Sigmoid colon (tissue), 7 donors: Measurements from ENCODE around the gene TEKT5. TPM values are rescaled to one million over a fixed set of nuclear protein-coding genes. Genes with fewer than 3 reads are reported as not detected.
"Not testable (repeated sequence)": the region's sequence is repeated elsewhere in the genome, so short reads cannot be mapped to it uniquely, and the experiment has no call there.

Experiments
- DNase-seq: peaks from one replicate; pipeline ENCODE4 v3.0.0-alpha.2; 2019
- H3K27ac ChIP-seq, 4 donors: fragments of 200-600 bp; sonication (generic); one replicate each; pipeline ENCODE4 v1.5.1; 2016 to 2019; ENCODE audit warnings: mild to moderate bottlenecking in 1 of 4
- H3K27me3 ChIP-seq, 3 donors: fragments of 200-600 bp; sonication (generic); one replicate each; pipeline ENCODE4 v1.5.1; 2019; ENCODE audit warnings: mild to moderate bottlenecking in 1 of 3
- H3K36me3 ChIP-seq, 4 donors: fragments of 200-600 bp; sonication (generic); one replicate each; pipeline ENCODE4 v1.5.1; 2016 to 2019
- H3K4me1 ChIP-seq, 4 donors: fragments of 200-600 bp; sonication (generic); one replicate each; pipeline ENCODE4 v1.5.1; 2017 to 2019
- H3K4me3 ChIP-seq, 4 donors: fragments of 200-600 bp; sonication (generic); one replicate each; pipeline ENCODE4 v1.5.1; 2017 to 2019; ENCODE audit warnings: mild to moderate bottlenecking in 2 of 4, moderate library complexity in 1 of 4
- H3K9me3 ChIP-seq, 4 donors: fragments of 200-600 bp in 3 of 4; sonication (generic) in 3 of 4; one replicate each; pipeline versions ENCODE4 v1.5.1 to v1.6.1; 2013 to 2019
- CTCF ChIP-seq, 4 experiments: fragments of 450-650 bp in 3 of 4; fragments of 200-600 bp in 1 of 4; IDR thresholded peaks; one replicate each; pipeline ENCODE4 v1.5.1; 2016 to 2019; ENCODE audit warnings: antibody characterized with exemption in 4 of 4, mild to moderate bottlenecking in 3 of 4, moderate library complexity in 2 of 4
- EP300 ChIP-seq, 4 donors: sonication (generic); formaldehyde crosslinking; IDR thresholded peaks; one replicate each; pipeline ENCODE4 v1.6.1; 2017; ENCODE audit warnings: antibody characterized with exemption in 4 of 4
- POLR2A ChIP-seq, 2 donors: fragments of 450-650 bp; IDR thresholded peaks; one replicate each; pipeline ENCODE4 v1.6.1; 2016; ENCODE audit warnings: antibody characterized with exemption in 2 of 2, mild to moderate bottlenecking in 2 of 2, moderate library complexity in 2 of 2
- POLR2AphosphoS5 ChIP-seq, 4 donors: sonication (generic); formaldehyde crosslinking; IDR thresholded peaks; one replicate each; pipeline ENCODE4 v1.6.1; 2017; ENCODE audit warnings: antibody characterized with exemption in 4 of 4
- WGBS, 2 donors: extraction: QIAGEN DNeasy Blood & Tissue Kit; methylation state at CpG; one replicate each; pipeline ENCODE4 v1.1.7; 2013; 5-methylcytosine and 5-hydroxymethylcytosine counted together
- intact Hi-C: fragments of 100-400 bp; cut with DNase I; formaldehyde crosslinking; loops from one replicate; pipeline ENCODE4 v1.15.1; 2023
- polyA plus RNA-seq, 3 donors: library from polyadenylated mRNA; stranded (reverse); fragments of 200-250 nt; gene quantifications; one replicate each; pipeline ENCODE4 v1.2.3, GENCODE V29; 2013
- total RNA-seq, 4 donors: library from RNA; depleted of rRNA; stranded (reverse); fragments of >200 nt; gene quantifications; one replicate each; pipeline ENCODE4 v1.1.0, GENCODE V29; 2016
- donor health status: healthy with polysubstance abuse.
- donor health status: Bipolar disorder and iron deficiency.
- donor health status: healthy.

TEKT5 gene
- total and polyA plus RNA-seq, 7 donors, result 0.09 to 2.1 (median 0.83) TPM; not detected in 4

DNA sequence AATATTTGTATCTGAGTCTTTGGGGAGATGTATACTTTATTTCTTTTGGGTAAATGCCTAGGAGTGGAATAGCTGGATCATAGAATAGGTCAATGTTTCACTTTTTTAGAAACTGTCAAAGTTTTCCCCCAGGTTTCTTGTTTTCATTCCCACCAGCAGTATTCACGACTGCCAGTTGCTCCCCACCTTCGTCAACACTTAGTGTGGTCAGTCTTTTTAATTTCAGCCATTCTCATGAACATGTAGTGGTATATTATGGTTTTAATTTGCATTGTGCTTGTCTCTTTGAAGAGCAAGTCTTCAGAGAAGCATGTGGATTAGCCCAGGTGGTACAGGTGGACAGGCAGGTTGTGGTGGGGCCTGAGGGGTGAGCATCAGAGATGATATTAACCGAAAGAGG lies 53.8 kb downstream of the TEKT5 start:
- no peaks in the 10 kb centered on the region for H3K36me3 ChIP-seq
- intact Hi-C loops, result no loop called here
- H3K27me3 ChIP-seq, result no peaks in the 10 kb centered on the region
- H3K27ac ChIP-seq, result no peak overlapping the region
- no peak for TF ChIP-seq POLR2A (IDR thresholded peaks at IDR 0.05)
- no peak for TF ChIP-seq POLR2AphosphoS5 (IDR thresholded peaks at IDR 0.05)
- TF ChIP-seq CTCF (IDR thresholded peaks at IDR 0.05), result no peak
- TF ChIP-seq EP300 (IDR thresholded peaks at IDR 0.05), result no peak
- DNase-seq, result no peak
- WGBS, 2 donors, result 95% methylated on average over 3 of the region's 3 CpGs
- no peak overlapping the region for H3K4me3 ChIP-seq
- no peaks in the 10 kb centered on the region for H3K9me3 ChIP-seq
- no peaks in the 10 kb centered on the region for H3K4me1 ChIP-seq

- Histone ChIP-seq H3K4me1 (no peaks in the 10 kb centered on the region), H3K4me3 (no peak overlapping the region), H3K9me3 (no peaks in the 10 kb centered on the region), H3K27me3 (no peaks in the 10 kb centered on the region), H3K36me3 (no peaks in the 10 kb centered on the region), H3K27ac (no peak overlapping the region)
- 82 to 85% methylated on average over 6 of the region's 6 CpGs for whole genome bisulfite sequencing, 2 donors
- intact Hi-C loops, result no loop called here
- no peak for DNase-seq
- no peak for TF ChIP-seq POLR2A (IDR thresholded peaks at IDR 0.05)
- no peak for TF ChIP-seq CTCF (IDR thresholded peaks at IDR 0.05)
- no peak for TF ChIP-seq POLR2AphosphoS5 (IDR thresholded peaks at IDR 0.05)
- no peak for TF ChIP-seq EP300 (IDR thresholded peaks at IDR 0.05)
Measured at GRCh38 chr16:10638101-10638500, 56.6 kb downstream of the TEKT5 start.

DNA sequence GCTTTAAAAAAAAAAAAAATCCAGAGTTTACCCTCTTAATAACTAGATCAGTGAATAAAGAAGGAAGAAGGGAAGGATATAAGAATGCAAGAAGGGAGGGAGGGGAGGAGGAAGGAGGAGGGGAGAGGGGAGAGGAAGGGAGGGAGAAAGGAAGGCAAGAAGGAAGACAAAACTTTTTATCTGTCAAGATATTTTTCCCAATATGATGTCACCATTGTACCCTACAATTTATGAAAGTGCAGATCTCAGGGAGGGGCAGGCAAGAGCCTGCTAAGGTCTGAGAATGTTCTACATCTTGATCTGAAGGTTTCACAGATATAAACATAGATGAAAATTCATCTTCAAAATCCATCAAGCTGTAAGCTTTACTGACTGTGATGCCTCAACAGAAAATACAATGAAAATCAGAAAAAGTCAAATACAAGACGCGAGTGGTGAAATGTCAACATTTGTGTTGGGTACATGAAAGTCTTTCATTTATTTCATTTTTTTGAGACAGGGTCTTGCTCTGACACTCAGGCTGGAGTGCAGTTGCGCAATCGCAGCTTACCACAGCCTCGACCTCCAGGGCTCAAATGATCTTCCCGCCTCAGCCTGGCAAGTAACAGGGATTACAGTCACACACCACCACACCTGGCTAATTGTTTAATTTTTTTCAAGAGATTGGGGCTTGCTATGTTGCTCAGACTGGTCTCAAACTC lies 57.2 kb downstream of the TEKT5 start:
- no peaks in the 10 kb centered on the region for H3K4me1 ChIP-seq
- DNase-seq, result no peak
- WGBS, 2 donors, result 70 to 79% methylated on average over 6 of the region's 6 CpGs

DNA sequence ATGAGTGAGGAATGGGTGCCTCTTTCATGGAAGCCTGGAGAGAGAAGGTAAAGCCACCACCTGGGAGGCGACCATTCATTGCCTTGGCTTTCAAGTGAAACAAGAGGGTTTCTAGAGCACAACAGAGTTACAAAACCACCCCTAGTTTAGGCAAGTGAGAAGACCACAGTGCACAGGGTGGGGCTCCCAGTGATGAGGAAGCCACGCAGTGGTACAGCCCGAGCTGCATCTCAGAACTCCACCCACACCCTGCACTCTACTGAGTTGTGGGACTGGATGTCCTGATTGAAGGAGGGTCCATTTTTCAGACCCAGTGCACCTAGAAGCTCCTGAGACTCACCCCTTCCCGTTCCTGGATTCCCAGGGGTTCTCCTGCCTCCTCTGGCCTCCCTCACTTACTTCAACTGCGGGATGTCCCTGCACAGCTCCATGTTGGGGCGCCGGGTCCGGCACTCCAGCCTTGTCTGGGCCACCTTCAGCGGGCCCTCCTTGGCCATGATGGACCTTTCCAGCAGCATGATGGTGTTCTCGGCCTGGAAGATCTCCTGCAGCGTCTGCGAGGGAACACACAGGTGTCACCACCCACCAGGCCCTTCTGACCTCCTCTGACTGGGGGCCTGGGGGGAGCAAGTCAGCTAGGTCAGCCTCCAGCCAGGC lies 59.2 kb downstream of the TEKT5 start:
- Histone ChIP-seq H3K27me3 (no peaks in the 10 kb centered on the region), H3K27ac (no peak overlapping the region), H3K9me3 (no peaks in the 10 kb centered on the region), H3K4me3 (no peak overlapping the region), H3K36me3 (no peaks in the 10 kb centered on the region), H3K4me1 (no peaks in the 10 kb centered on the region)
- WGBS, 2 donors, result 88 to 94% methylated on average over 12 of the region's 12 CpGs
- TF ChIP-seq EP300 (IDR thresholded peaks at IDR 0.05) (no peak), CTCF (IDR thresholded peaks at IDR 0.05) (no peak)
- intact Hi-C loops, result no loop called here
- no peak for DNase-seq

More for the DNA sequence above, 57.2 kb downstream of the TEKT5 start:
- intact Hi-C loops, result no loop called here
- Histone ChIP-seq H3K27ac (no peak overlapping the region), H3K27me3 (no peaks in the 10 kb centered on the region), H3K36me3 (no peaks in the 10 kb centered on the region), H3K9me3 (no peaks in the 10 kb centered on the region), H3K4me3 (no peak overlapping the region)
- TF ChIP-seq POLR2A (IDR thresholded peaks at IDR 0.05) (no peak), POLR2AphosphoS5 (IDR thresholded peaks at IDR 0.05) (no peak), EP300 (IDR thresholded peaks at IDR 0.05) (no peak), CTCF (IDR thresholded peaks at IDR 0.05) (no peak)

- DNase-seq, H3K4me1 ChIP-seq, intact Hi-C loops, H3K27ac ChIP-seq, H3K9me3 ChIP-seq, H3K4me3 ChIP-seq, H3K36me3 ChIP-seq, H3K27me3 ChIP-seq: not testable (repeated sequence)
- 87 to 94% methylated on average over 4 of the region's 4 CpGs for WGBS, 2 donors
Measured at GRCh38 chr16:10633429-10633828, 61.3 kb downstream of the TEKT5 start.
